NT2/D1 (cell line): ENCODE data around the gene GLIPR2.

Experiments
- DNase-seq: peaks from one replicate; pipeline ENCODE4 v3.0.0-alpha.2; 2011; ENCODE audit warnings: low read depth, low spot score
- H3K27me3 ChIP-seq: 2 replicates; pipeline ENCODE4 v1.6.0; 2011; ENCODE audit warnings: mild to moderate bottlenecking; ENCODE audit not compliant: insufficient read length, insufficient read depth
- H3K36me3 ChIP-seq: 2 replicates; pipeline ENCODE4 v1.6.1; 2011; ENCODE audit warnings: mild to moderate bottlenecking, low read length, mixed read lengths; ENCODE audit not compliant: insufficient read depth, insufficient read length
- H3K4me1 ChIP-seq: 2 replicates; pipeline ENCODE4 v1.5.1; 2011; ENCODE audit not compliant: insufficient read depth, insufficient read length
- H3K4me3 ChIP-seq: 2 replicates; pipeline ENCODE4 v1.5.1; 2011; ENCODE audit warnings: low read depth; ENCODE audit not compliant: insufficient read length
- H3K9ac ChIP-seq: 2 replicates; pipeline ENCODE4 v1.6.0; 2011; ENCODE audit warnings: low read depth; ENCODE audit not compliant: insufficient read length
- H3K9me3 ChIP-seq: 2 replicates; pipeline ENCODE4 v1.5.1; 2011; ENCODE audit warnings: mild to moderate bottlenecking, low read length; ENCODE audit not compliant: insufficient read depth
- SUZ12 ChIP-seq: IDR thresholded peaks from 2 replicates; pipeline ENCODE4 v1.6.1; 2011; ENCODE audit not compliant: insufficient read length, insufficient read depth; ENCODE audit errors: extremely low read depth
- YY1 ChIP-seq: IDR thresholded peaks from 2 replicates; pipeline ENCODE4 v1.6.1; 2011; ENCODE audit not compliant: insufficient read length, insufficient read depth
- ZNF274 ChIP-seq: IDR thresholded peaks from 2 replicates; pipeline ENCODE4 v1.6.1; 2011; ENCODE audit warnings: mild to moderate bottlenecking, low read depth, low read length

The GLIPR2 gene

DNA sequence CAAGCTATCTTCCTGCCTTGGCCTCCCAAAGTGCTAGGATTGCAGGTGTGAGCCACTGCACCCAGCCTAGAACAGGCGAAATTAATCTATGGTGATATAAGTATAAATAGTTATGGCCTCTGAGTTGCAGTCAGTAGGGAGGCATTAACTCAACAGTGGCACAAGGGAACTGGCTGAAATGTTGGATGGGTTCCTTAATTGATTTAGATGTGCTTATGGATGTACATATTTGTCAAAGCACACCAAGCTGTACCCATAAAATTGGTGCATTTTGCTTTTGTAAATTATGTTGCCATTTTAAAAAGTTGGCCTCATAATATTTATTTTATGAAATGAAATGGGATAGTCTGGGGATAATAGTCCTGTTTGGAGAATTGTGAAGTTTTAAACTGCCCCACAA, 36.8 kb upstream of the GLIPR2 start:
- no peaks in the 10 kb centered on the region for H3K4me1 ChIP-seq
- H3K27me3 ChIP-seq, result no peaks in the 10 kb centered on the region
- H3K9me3 ChIP-seq, result no peaks in the 10 kb centered on the region
- H3K9ac ChIP-seq, result no peak overlapping the region
- no peak overlapping the region for H3K4me3 ChIP-seq
- TF ChIP-seq SUZ12 (no peak), YY1 (no peak), ZNF274 (no peak)
- DNase-seq, result no peak
- no peaks in the 10 kb centered on the region for H3K36me3 ChIP-seq

DNA sequence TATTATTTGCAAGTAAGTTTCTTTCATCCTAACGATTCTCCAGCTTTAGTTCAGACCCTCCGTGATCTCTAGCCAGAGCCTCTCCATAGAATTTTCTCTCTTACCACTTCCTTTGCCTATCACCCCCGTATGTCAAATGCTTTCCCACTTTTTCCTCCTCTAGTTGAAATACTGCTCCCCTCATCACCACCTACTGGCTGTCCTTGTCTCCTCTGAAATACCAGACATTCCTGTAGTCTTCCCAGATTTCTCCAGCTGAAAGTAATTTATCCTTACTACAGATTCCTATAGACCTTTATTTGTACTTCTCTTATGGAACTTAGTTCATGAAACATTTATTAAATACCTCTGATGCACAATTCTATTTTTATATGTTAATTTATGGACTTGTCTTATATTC, 36.0 kb upstream of the GLIPR2 start:
- no peak for TF ChIP-seq YY1
- TF ChIP-seq SUZ12, result no peak
- no peak for TF ChIP-seq ZNF274
- no peaks in the 10 kb centered on the region for H3K4me1 ChIP-seq

DNA sequence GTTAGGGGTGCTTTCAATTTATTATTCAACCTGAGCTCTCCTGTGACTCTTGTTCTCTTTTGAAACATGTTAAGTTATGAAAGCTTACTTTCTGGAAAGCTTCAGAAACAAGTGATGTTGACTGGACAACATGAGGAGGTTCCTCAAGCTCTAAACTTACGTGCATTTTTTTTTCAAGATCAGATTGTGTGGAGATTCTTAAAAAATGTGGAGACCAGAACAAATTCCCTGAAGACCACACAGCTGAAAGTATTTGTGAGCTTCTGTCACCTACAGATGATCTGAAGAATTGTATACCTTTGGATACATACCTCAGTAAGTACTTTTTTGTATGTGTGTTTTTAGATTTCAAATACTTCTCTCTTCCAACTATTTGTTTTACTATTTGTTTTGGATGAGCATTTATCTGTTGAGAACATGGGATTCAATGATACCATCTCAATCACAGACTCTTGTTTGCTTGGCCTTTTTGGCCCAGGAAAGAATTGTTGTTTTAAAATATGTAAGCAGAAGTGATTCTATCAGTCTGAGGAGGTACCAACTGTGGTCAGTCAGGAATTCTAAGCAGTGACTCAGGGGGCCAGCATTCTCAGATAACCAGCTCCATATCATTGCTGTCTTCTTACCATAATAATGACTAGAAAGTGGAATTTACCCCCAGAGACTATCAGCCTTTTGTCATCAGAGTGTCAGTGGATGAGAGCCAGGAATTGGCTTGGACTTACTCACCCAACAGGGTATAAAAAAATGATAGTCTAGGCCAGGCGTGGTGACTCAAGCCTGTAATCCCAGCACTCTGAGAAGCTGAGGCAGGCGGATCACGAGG, 34.4 kb upstream of the GLIPR2 start:
- DNase-seq, result peak; percentile 50
- H3K36me3 ChIP-seq, result no peaks in the 10 kb centered on the region
- TF ChIP-seq SUZ12 (no peak), YY1 (no peak), ZNF274 (no peak)
- H3K4me3 ChIP-seq, result no peak overlapping the region
- H3K27me3 ChIP-seq, result no peaks in the 10 kb centered on the region
- H3K9ac ChIP-seq, result no peak overlapping the region
- no peaks in the 10 kb centered on the region for H3K9me3 ChIP-seq
- no peaks in the 10 kb centered on the region for H3K4me1 ChIP-seq

More for the DNA sequence above, 36.0 kb upstream of the GLIPR2 start:
- DNase-seq, result peak; percentile 44
- no peak overlapping the region for H3K9ac ChIP-seq
- no peak overlapping the region for H3K4me3 ChIP-seq
- H3K36me3 ChIP-seq, result no peaks in the 10 kb centered on the region
- no peaks in the 10 kb centered on the region for H3K27me3 ChIP-seq
- no peaks in the 10 kb centered on the region for H3K9me3 ChIP-seq

DNA sequence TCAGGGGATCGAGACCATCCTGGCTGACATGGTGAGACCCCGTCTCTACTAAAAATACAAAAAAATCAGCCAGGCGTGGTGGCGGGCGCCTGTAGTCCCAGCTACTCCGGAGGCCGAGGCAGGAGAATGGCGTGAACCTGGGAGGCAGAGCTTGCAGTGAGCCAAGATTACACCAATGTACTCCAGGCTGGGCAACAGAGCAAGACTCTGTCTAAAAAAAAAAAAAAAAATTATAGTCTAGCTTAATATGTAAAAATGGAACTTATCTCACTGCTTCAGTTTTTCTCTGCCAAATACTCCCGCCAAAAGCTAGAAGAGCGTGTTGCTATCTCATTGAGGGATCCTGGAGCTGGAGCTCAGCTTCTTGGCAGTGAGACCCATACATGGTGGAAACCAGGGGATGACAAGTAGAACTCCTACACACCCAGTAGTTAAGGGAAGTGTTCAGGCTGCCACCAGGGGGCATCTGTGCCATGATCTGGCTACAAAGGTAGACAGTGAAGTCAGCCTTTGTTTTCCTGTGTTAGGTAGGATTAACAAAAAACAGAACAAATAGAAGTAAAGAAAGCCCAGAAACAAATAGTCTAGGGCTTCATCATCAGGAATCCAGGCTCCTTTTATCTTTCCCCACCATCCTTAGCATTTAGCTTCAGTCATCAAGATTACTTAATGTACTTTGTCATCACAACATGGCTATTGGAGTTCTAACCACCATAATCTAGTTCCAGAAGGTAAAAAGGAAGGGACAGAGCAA, 33.6 kb upstream of the GLIPR2 start:
- no peak for TF ChIP-seq ZNF274
- TF ChIP-seq YY1, result no peak
- no peak for TF ChIP-seq SUZ12
- H3K9me3 ChIP-seq, result no peaks in the 10 kb centered on the region
- DNase-seq, result peak; percentile 76
- H3K4me1 ChIP-seq, result no peaks in the 10 kb centered on the region
- no peak overlapping the region for H3K9ac ChIP-seq
- H3K27me3 ChIP-seq, result no peaks in the 10 kb centered on the region
- no peaks in the 10 kb centered on the region for H3K36me3 ChIP-seq
- H3K4me3 ChIP-seq, result no peak overlapping the region

DNA sequence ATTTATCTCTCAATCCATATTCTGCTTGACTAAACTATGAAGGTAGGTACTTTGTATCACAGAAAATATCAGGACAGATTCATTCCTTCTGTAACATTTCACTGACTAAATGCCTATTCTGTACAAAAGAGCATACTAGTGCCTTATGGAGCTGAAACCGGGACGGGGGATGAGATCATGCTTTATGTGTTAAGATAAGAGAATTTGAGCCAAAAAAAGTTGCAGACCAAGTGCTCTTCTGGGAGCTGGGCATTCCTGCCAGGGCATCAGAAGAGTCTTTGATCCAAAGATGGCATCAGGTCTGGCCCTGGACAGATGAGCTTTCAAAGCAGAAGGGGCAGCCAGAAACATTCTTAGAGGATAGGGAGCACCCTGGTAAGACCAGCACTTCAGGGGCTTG, 27.5 kb upstream of the GLIPR2 start:
- no peak for TF ChIP-seq YY1
- no peak for TF ChIP-seq ZNF274
- no peak for TF ChIP-seq SUZ12
- Histone ChIP-seq H3K27me3 (no peaks in the 10 kb centered on the region), H3K9me3 (no peaks in the 10 kb centered on the region), H3K4me3 (no peak overlapping the region), H3K36me3 (peaks cover 15% of the 10 kb centered on the region), H3K4me1 (no peaks in the 10 kb centered on the region), H3K9ac (no peak overlapping the region)
- no peak for DNase-seq

DNA sequence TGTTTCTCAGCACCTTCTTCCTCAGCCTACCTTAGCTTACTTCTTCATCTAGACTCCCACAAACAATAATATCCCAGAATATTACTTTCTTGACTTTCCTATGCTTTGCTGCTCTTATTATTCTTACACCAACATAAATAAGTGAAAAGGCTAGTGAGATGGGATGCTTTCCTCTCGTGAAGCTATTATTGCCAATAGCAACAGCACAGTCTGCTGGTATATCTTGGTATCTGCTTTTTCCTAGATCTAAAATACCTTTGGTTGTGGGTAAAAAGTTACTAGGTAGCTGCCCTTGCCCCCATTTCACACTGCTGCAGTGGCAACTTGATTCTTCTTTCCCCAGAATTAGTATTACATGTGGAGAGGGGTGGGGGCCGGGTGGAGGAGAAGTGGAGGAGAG, 26.1 kb upstream of the GLIPR2 start:
- no peaks in the 10 kb centered on the region for H3K4me1 ChIP-seq
- H3K9ac ChIP-seq, result no peak overlapping the region
- no peak for DNase-seq
- no peak overlapping the region for H3K4me3 ChIP-seq
- H3K36me3 ChIP-seq, result peaks cover 15% of the 10 kb centered on the region
- H3K9me3 ChIP-seq, result no peaks in the 10 kb centered on the region
- TF ChIP-seq YY1 (no peak), SUZ12 (no peak), ZNF274 (no peak)
- no peaks in the 10 kb centered on the region for H3K27me3 ChIP-seq

DNA sequence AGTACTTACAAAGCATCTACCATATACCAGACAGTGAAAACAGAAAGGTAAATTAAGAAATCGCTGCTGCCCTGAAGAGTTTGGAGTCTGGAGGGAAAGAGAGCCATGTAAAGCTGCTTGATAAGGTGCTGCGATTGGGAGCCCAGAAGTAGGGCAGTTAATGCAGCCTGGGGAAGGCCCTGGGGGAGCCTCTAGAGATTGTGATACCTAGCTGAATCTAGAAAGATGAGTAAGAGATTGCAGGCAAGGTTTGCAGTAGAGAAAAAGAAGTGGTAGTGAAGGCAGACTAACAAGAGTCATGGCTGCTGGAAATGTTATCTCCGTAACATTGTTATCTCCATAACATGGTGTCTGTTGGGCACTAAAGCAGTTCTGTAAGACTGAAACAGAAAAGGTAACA, 24.0 kb upstream of the GLIPR2 start:
- TF ChIP-seq SUZ12 (no peak), YY1 (no peak), ZNF274 (no peak)
- H3K27me3 ChIP-seq, result no peaks in the 10 kb centered on the region
- H3K4me1 ChIP-seq, result peaks cover 6% of the 10 kb centered on the region
- no peak for DNase-seq
- no peak overlapping the region for H3K4me3 ChIP-seq
- peaks cover 19% of the 10 kb centered on the region for H3K36me3 ChIP-seq
- H3K9ac ChIP-seq, result no peak overlapping the region
- H3K9me3 ChIP-seq, result no peaks in the 10 kb centered on the region
